GM18511 (cell line): ENCODE results near the gene CHD2.

Experiments used
- ATAC-seq: cut with Tn5 transposase; IDR thresholded peaks from one replicate; pipeline ENCODE4 v1.9.1; 2021; ENCODE audit warnings: mild to moderate bottlenecking, moderate library complexity; ENCODE audit not compliant: unreplicated experiment

Gene CHD2

DNA sequence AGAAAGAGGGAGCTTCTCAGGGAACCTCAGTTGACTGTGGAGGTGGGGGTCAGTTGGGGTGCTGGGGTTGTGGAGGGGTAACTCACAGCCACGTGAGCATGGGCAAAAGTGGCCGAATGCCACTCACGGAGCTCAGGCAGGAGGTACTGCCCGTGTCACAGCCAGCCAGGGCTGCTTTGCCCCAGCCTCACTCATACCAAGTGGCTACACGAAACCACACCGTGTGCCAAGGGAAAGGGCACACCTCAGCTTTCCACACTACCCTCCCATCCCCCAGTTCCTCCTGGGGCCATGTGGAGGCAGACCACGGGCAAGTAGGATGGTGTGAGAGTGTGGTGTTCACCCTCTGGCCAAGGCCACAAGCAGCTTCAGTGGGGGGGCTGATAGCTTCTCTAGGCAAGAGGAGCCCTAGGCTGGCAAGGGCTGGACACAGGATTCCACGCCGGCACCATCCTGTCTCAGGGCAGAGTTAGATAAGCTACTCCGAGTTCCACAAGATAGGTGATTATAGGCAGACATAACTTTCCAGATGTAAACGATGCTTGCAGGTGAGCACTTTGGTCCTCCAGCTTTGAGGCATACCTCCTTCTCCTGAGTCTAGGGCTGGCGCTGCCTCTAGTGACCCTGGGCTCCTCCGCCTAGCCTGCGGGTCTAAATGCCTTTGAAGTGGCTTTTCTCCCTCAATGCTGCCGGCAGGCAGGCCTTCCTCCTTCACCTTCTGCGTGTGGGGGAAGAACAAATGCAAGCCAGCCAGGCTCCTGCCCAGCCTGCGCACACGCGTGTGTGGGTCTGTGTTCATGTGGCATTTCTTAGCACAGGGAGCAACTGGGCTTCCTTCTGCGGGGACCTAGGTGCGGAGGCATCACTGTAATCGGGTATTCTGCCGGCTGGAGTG is 163.9 kb downstream of the CHD2 start:
- ATAC-seq, result no peak

DNA sequence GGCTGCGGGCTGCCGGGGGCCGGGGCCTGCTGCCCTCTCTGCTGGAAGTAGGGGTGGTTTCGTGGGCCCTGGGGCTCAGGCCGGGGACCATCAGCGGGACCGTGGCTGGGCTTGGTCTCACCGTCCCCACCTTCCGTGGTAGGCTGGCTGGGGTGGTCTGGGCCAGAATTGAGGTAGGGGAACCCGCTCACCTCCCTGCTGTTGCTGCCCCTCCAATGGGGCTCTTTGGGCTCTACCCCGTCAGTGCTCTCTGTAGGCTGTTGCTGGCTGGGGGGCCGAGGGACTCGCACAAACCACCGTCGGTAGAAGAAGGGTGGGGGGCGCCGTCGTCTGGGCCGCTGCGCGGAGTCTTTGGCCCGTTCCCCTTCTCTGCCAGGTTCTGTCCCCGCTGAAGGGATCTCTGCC is 165.5 kb downstream of the CHD2 start:
- ATAC-seq, result no peak

DNA sequence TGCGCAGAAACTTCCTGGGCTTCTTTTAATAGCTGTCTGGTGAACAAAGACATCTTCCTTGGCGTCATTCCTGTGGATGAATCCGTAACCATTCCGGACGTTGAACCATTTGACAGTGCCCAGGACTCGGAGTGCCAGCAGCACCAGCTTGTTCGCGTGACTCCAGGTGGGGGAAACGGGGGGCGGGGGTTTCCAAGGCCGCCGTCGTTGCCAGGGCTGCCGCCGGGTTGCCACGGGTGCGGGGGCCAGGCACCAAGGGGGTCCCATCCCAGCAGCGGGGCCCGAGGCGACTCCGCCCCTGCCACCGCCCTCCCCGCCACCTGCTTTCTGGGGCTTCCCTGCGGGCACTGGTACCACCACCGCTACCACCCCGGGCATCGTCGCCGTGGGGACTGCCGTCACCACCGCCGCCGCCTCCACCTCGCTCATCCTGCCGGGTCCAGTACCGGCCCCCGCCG is 166.1 kb downstream of the CHD2 start:
- no peak for ATAC-seq

DNA sequence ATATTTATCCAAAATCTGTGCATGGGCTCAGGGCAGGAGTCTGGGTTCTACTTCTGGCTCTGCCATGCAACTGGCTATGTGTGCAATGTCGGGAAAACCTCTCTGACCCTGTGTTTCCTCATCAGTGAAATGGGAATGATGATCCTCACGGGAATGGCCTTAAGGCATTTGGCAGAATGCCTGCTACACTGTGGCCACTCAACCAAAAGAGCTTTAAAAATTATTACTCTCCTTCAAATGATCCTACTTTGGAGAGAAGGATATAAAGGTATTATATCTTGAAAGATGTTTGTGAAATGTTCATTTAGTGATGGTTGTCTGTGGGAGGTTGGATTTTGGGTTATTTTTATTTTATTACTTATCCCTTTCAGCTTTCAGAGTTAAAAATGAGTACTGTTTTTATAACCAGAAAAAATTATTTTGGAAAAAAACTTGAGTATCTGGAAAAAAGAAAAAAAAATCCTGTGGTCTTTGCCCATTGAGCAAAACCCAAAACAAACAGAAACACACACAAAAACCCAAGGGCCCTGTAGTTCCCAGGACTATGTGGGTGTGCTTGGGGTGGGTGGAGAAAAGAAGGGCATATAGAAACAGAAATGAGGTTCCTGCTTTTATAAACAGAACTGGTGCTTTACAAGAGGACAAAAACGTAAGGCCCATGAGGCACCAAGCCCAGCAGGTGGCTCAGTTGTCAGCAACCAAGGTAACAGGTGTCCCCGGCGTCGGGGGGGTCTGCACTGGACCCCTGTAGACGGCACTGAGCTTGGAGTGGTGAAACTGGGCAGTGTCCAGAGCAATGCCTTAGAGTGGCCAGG is 166.9 kb downstream of the CHD2 start:
- no peak for ATAC-seq

DNA sequence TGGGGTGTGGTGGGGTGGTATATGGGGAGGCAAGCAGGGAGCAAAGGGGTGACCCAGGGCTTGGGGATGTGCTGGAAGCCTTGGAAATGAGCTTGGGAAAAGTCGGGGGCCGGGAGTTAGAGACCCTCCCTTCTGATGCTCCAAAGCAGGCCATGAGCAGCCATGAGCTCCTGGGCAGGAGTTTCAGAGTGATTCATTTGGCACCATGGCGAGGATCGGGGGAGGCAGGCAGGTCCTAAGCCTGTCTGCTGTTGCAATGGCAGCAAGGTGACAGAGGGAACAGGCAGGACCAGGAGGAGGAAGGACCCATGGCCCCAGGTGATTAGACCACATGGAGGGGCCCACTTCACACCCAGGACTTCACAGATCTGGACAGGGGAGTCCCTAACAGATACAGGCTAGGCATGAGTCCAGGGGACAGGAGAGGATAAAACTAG is 167.5 kb downstream of the CHD2 start:
- no peak for ATAC-seq

DNA sequence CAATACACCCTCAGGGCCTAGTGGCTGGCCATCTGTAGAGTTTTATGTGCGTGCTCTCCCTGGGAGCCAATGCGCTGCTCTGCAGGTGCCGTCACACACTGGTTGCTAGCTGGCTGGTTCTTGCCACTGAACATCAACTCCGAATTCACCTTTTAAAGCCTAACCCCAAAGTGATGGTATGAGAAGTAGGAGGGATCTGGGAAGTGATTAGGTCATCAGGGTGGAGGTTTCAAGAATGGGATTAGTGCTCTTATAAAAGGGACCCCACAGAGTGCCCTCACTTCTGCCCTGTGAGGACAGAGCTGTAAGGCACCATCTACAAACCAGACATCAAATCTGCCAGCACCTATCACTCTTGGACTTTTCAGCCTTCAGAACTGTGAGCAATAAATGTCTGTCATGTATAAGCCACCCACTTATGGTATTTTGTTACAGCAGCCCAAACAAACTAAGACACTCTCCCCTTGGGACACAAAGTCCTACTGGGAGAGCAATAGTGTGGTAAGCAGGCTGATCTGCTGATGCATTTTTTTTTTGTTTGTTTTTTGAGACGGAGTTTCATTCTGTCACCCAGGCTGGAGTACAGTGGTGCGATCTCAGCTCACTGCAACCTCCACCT is 168.6 kb downstream of the CHD2 start:
- ATAC-seq, result no peak

DNA sequence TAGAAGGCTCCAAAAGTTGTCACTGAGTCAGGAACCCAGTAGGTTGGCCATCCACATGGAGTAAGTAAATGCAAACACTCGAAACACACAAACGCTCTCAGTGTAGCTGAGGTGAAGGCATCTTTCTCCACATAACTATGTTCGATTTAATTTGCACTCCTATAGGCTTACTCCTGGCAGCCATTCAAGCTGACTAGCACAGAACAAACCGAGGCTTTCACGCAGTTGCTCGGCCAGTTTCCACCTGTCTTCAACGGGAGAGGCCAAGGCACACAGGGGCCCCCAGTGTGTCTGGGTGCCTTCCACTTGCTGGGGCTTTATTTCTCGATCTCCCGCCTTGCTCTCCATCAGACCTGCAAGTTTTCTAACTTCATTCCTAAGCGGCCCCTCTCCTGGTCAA is 170.0 kb downstream of the CHD2 start:
- no peak for ATAC-seq

DNA sequence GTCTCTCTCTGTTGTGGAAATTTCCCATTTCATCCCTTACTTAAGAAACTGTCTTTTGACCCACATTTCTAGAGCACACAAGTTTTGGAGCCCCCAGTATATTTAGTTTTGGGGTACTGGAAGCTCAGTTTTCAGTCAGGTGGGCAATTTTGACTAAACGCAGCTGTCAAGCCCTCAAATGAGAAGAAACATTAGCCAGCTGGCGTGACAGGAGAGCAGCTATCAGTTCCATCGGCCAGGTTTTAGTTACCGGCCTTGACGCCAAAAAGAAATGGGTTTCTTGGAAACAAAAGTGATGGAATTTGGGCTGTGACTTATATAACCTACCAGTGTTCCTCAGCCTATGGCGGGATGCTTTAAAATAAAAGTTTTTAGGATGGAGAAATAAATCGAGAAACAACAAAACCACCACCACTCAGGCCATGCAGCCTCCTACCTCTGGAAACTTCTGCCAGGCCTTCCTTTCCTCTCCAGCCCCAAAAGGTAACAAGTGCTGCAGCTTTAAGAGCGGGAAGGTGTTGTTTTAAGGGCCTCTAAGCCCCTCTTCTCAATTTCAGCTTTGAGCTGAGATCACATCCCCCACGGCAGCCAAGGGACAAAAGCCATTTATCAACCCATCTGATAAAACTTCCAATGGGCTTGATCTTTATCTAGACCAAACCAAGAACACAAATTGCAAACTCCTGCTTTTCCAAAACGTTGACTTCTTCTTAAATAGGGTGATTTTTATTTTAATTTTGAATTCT is 170.6 kb downstream of the CHD2 start:
- ATAC-seq, result no peak

DNA sequence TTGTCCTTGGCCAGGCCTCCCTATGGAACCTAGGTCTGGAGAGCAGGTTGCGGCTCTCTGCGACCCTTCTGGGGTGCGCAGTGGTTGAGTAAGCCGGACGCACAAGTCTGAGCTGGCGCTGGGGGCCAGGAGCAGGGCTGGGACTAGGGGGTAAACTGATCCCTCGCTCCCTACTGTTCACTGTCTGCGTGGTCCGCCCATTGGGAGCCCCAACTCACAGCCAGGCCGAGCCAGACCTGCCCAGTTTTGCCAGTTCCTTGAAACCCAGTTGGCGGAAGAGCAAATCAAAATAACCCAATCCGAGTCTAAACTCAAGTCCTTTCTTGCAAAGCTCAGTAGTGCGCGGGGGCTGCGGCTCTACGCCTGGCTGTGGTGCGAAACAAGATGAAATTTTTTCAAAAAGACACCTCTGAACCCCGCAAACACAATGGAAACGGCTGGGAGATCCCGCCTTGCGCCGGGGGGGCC is 171.4 kb downstream of the CHD2 start:
- no peak for ATAC-seq

DNA sequence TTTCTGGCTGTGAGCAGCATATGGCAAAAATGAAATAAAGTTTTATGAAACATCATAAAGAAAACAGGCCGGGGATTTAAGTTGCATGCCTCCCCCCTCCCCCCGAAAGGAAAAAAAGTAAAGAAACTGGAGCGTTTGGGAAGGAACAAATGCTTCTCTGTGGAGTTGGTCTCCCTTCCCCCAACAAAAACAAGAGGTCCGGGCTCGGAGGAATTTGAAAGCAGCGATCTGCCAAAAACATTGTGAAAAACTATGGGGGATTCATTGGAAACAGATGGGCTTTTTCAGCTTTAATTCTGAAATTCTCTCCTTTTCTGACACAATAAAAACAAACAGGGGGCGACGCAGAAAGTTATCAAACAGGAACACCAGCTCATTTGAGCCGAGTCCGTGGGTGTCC is 171.9 kb downstream of the CHD2 start:
- no peak for ATAC-seq

DNA sequence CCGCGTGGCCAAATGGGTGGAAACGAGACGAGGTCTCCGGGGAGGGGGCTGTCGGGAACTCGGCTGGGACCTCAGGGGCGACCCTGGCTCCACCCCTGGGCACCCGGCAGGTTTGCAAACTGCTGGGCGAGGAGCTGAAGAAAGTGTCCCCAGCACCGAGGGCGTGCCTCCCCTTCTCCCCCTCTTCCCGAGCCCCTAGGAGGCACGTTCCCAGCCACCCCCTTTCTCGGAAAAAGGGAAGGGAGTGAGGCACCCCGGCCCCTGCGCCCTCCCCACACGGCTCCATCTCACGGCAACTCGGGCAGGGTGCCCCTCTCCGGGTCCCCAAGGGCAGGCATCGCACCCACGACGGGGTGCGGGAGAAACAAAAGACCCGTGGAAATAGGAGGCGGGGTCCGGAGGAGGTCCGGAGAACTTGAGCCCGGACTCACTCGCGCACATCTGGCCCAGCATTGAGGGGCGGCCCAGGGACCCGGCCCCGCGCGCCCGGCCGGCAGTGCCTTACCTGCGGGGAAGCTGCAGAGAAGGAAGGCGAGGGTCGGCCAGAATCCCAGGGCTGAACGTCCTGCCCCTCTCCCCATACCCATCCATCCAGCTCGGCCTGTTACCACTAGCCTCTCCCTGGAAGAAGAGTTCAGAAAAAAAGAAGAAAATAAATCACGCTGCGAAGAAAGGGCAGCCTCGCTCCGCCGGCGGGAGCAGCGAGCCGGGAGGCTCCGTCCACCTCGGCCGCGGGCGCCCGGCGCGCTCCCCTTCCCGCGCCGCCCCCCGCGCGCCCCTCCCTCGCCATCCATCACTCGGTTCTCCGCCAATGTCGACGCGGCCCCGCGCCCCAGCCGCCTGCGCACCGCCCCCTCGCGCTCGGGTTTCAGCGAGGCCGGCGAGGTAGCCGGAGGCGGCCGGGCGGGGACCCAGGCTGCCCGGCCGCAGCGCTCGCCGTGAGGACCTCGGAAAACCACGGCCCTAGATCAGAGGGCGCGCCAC is 172.6 kb downstream of the CHD2 start:
- ATAC-seq, result no peak

DNA sequence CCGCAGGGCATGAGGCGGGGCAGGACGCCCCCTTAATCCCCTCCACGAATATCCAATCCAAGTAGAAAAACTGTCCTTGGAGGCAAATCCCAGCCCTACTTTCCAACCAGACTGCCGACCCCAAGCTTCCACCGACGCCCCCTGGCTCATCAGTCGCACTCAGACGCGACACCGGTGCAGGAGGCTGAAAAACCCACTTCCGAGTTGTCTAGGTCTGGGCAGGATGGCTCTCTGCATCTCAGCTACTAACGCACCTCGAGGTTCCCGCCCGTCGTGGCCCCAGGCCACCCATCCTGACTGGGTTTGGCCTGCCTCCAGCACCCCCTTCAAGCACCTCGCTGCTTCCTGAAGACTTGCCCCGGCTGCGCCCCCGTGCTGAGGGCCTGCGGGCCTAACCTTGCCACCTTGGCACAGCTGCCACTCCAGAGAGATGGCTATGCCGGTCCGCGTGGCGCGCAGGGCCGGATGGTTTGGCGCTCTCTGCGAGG is 173.4 kb downstream of the CHD2 start:
- no peak for ATAC-seq

DNA sequence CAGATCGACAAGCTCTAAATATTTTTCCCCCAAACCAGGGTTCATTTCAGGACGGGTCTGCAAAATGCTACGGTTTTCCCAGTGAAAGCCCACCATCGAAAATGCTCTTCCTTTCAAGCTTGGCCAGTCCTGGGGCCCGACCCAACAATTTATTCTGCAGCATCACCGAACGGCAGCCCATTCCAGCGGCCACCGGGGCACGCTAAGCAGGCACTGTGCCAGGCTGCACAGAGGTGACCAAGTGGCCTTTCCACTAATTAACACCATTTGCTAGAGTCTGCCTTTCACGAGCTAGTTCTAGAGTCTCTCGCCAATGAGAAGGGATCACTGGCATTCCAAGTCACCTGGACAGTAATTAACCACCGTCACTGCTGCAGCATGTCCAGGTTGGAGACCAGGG is 174.5 kb downstream of the CHD2 start:
- no peak for ATAC-seq

DNA sequence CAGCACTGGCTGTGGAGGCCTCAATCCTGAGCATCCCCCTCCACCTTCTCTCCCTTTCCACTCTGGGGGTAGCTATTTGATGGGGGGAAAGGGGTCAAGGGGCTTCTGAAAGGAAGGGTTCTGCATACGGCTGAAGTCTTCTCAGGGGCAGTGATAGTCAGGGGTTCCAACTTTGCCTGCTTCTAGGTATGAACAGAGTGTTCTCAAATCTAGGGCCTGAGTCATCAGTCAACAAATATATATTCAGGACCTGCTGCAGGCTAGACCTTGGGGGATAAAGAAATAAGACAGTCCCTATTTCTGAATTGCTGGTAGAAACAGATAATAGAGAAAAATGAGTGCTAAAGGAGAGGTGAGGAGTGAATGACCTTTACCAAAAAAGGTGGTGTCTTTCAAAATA is 176.1 kb downstream of the CHD2 start:
- ATAC-seq, result no peak

DNA sequence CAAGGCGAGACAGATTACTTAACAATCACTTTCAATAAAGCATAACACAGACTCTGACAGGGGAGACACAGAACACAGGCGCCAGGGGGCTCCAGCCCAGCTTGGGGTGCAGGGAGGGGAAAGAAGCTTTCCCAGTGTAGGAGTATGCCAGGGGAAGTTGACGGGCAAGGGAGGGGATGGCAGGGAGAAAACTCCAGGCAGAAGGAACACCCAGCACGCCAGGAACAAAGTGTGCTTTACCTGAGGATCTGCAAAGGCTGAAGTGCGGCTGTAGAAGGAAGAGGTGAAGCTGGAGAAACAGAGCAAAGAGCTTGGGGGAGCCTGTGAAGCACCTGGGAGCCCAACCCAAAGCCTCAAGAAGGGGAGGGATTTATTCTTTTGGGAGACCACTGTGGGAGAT is 176.8 kb downstream of the CHD2 start:
- ATAC-seq, result no peak
